ENCODE results near the gene TFAP2E.
"Not testable (repeated sequence)": the region's sequence is repeated elsewhere in the genome, so short reads cannot be mapped to it uniquely, and the experiment has no call there.

The TFAP2E gene

GRCh38 chr1:35574655-35575415, 1.7 kb downstream of the TFAP2E start:
- ATAC-seq = no peak
- TF ChIP-seq ESRRG (CRISPR knock-in tag; IDR thresholded peaks at IDR 0.05) (no peak), TCF4 (CRISPR knock-in tag; IDR thresholded peaks at IDR 0.05; ENCODE audit: borderline replicate concordance) (no peak), RARB (CRISPR knock-in tag; IDR thresholded peaks at IDR 0.05) (no peak), ZNF70 (CRISPR knock-in tag; IDR thresholded peaks at IDR 0.05) (no peak), TOX (CRISPR knock-in tag; IDR thresholded peaks at IDR 0.05; ENCODE audit: borderline replicate concordance) (no peak), SNAI2 (CRISPR knock-in tag; IDR thresholded peaks at IDR 0.05) (no peak), ZNF8 (CRISPR knock-in tag; IDR thresholded peaks at IDR 0.05) (no peak), TSHZ2 (CRISPR knock-in tag; IDR thresholded peaks at IDR 0.05) (no peak)
- TF ChIP-seq, protein P1, sequence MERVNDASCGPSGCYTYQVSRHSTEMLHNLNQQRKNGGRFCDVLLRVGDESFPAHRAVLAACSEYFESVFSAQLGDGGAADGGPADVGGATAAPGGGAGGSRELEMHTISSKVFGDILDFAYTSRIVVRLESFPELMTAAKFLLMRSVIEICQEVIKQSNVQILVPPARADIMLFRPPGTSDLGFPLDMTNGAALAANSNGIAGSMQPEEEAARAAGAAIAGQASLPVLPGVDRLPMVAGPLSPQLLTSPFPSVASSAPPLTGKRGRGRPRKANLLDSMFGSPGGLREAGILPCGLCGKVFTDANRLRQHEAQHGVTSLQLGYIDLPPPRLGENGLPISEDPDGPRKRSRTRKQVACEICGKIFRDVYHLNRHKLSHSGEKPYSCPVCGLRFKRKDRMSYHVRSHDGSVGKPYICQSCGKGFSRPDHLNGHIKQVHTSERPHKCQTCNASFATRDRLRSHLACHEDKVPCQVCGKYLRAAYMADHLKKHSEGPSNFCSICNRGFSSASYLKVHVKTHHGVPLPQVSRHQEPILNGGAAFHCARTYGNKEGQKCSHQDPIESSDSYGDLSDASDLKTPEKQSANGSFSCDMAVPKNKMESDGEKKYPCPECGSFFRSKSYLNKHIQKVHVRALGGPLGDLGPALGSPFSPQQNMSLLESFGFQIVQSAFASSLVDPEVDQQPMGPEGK (CRISPR knock-in tag; IDR thresholded peaks at IDR 0.05; ENCODE audit: borderline replicate concordance) = no peak
- TF ChIP-seq, protein P2, sequence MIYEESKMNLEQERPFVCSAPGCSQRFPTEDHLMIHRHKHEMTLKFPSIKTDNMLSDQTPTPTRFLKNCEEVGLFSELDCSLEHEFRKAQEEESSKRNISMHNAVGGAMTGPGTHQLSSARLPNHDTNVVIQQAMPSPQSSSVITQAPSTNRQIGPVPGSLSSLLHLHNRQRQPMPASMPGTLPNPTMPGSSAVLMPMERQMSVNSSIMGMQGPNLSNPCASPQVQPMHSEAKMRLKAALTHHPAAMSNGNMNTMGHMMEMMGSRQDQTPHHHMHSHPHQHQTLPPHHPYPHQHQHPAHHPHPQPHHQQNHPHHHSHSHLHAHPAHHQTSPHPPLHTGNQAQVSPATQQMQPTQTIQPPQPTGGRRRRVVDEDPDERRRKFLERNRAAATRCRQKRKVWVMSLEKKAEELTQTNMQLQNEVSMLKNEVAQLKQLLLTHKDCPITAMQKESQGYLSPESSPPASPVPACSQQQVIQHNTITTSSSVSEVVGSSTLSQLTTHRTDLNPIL (CRISPR knock-in tag; IDR thresholded peaks at IDR 0.05; ENCODE audit: low read depth) = no peak

DNA sequence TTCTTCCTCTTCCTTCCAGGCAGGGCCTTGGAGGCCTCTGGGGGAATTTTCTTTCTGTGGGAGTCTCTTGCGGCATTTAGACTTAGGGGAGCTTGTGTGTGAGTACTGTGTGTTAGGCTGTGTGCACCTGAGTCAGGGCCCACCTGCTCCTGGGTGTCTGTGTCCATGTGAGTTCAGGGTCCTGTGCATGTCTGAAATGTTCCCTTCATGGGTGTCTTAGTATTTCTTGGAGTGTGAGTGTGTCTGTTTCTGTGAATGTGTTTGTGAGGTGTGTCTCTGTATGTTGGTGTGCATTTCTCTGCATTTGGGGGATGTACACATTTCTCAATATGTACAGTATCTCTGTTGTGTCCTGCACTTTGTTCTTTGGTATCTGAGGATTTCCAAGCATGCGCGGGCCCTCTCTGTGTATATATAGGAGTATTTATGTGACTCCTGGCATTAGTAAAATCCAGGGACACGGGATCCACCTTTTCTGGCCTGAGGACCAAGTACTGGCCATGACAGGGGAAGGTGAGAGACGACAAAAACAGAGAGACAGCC, 2.4 kb downstream of the TFAP2E start:
- ATAC-seq = no peak
- TF ChIP-seq TOX (CRISPR knock-in tag; IDR thresholded peaks at IDR 0.05; ENCODE audit: borderline replicate concordance) (no peak), ZFP3 (CRISPR knock-in tag; IDR thresholded peaks at IDR 0.05) (no peak), TSHZ2 (CRISPR knock-in tag; IDR thresholded peaks at IDR 0.05) (no peak)

DNA sequence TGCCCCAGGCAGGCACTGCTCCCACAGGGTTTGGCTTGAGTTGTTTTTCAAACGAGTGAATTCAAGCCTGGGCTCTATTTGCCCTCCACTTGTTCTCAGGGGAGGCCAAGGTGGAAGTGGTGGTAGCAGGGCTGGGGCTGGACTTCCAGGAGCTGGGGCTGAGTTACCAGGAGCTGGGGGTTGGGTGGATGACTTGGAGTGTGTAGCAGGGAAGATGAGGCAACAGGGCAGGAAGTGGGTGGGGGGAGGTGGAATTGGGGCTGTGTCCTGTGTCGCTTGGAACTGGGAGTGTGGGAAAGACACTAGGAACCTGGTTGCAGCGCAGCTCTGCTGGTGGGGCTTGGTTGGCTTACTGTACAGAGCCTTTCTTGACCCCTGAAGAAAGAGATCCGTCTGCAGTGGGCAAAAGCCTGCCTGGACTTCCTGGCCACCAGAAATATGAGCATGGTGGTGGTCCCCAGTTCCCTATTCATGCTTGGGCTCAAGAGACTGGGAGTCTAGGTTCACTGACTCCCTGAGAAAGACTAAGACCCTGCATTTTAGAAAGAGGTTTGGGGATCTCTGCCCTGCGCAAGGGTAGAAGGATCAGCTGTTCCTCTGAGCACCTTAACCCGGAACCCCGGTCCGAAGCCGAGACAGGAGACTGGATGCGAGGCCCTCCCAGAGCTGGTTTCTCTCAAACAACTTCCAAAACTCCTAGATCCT, 3.1 kb downstream of the TFAP2E start:
- TF ChIP-seq GLIS3 (CRISPR knock-in tag; IDR thresholded peaks at IDR 0.05) = no peak
- no peak for TF ChIP-seq ESRRG (CRISPR knock-in tag; IDR thresholded peaks at IDR 0.05)
- TF ChIP-seq, protein P2 (CRISPR knock-in tag; IDR thresholded peaks at IDR 0.05; ENCODE audit: low read depth) = no peak
- TF ChIP-seq OSR1 (CRISPR knock-in tag; IDR thresholded peaks at IDR 0.05) = no peak
- no peak for TF ChIP-seq PPARA (CRISPR knock-in tag; IDR thresholded peaks at IDR 0.05; ENCODE audit: borderline replicate concordance)
- no peak for TF ChIP-seq ZFP30 (CRISPR knock-in tag; IDR thresholded peaks at IDR 0.05)
- no peak for TF ChIP-seq ZFP3 (CRISPR knock-in tag; IDR thresholded peaks at IDR 0.05)
- TF ChIP-seq BACH2 (CRISPR knock-in tag; IDR thresholded peaks at IDR 0.05; ENCODE audit: borderline replicate concordance) = no peak
- no peak for TF ChIP-seq SNAI2 (CRISPR knock-in tag; IDR thresholded peaks at IDR 0.05)
- no peak for TF ChIP-seq TCF4 (CRISPR knock-in tag; IDR thresholded peaks at IDR 0.05; ENCODE audit: borderline replicate concordance)
- TF ChIP-seq RARB (CRISPR knock-in tag; IDR thresholded peaks at IDR 0.05) = no peak
- TF ChIP-seq ZC3H10 (CRISPR knock-in tag; IDR thresholded peaks at IDR 0.05) = no peak
- ATAC-seq = no peak

DNA sequence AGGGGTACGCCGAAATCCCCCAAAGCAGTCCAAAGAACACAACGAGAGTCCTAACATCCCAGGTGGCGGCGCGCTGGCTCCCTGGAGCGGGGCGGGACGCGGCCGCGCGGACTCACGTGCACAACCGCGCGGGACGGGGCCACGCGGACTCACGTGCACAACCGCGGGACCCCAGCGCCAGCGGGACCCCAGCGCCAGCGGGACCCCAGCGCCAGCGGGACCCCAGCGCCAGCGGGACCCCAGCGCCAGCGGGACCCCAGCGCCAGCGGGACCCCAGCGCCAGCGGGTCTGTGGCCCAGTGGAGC, 3.6 kb downstream of the TFAP2E start:
- not testable (repeated sequence) for ATAC-seq

Data from SK-N-SH treated with all-trans-retinoic acid at 6 μM for 48 hours (cell line).